ENCODE results near the gene SPINK1. TPM values are rescaled to one million over a fixed set of nuclear protein-coding genes. Genes with fewer than 3 reads are reported as not detected.

Gene SPINK1
- total and polyA plus RNA-seq, 2 of the 13 experiments (the other 11 are each of a cell fraction or from before 2014, with no cell fraction given) = 14.7 to 17.1 TPM

DNA sequence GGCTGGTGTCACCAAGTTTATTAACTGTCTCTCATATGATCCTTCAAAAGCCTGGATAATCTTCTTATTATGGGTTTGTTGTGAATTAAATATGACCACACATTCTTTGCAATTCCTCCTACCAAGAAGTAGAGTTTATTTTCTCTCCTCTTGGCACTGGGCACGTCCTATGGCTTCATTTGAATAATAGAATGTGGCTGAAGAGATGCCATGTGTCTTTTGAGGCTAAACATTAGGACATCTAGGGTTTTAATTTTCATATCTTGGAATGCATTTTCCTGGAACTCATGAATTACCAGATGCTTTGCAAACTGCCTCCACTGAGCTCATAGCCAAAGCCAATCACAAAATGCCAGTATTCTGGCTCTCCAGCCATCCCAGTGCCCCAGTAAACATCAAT lies 27.1 kb upstream of the SPINK1 start:
- FAIRE-seq = no peak
- BruUV-seq (replicated peaks) = no TSS peak
- no peaks in the 10 kb centered on the region for H3K27me3 ChIP-seq (ENCODE audit: control insufficient read depth in 1 of 2, insufficient read depth in 2 of 2, low read length in 2 of 2)

DNA sequence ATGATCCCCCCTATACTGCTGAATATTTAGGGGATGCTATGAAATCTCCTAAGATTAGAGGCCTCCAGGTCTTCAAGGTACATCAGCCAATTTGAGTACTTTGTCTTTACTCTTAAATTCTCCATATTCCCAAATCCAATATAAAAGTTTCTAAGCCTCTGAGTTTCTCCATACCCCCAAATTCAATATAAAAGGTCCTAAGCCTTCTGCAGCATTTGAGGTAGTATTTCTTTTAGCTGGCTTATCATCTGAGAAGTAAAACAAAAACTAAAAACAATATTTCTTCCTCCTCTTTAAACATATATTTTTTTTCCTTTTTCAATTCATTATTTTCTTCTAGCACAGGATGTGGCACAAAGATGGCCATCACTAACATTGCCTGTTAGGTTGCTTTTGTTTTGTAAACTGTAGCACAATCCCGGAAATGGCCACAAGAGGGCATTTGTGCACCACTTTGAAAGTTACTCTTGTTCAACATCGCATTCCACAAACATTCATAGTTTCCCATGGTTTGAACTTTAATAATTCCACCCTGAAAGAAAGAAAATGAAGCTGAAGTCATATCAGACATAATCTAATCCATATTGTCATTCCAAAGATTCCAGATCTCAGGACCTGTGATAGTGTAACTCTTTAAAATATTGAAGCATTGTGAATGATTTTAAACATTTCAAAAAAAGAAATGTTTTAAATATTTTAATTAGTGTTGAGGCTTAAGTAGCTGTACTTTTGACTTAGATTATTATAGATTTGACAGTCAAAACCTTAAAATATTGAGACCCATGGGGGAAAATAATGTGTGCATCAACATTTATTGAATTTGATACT lies 26.0 kb upstream of the SPINK1 start:
- Histone ChIP-seq H3K9ac (ENCODE audit: insufficient read depth, low read depth, low read length) (no peak overlapping the region), H4K20me1 (ENCODE audit: insufficient read depth, low read length) (no peaks in the 10 kb centered on the region), H3K4me1 (ENCODE audit: insufficient read depth, low read length) (no peaks in the 10 kb centered on the region), H3K79me2 (ENCODE audit: insufficient read depth, low read length) (no peaks in the 10 kb centered on the region), H3K27me3 (ENCODE audit: control insufficient read depth in 1 of 2, insufficient read depth in 2 of 2, low read length in 2 of 2) (no peaks in the 10 kb centered on the region), H3K4me3 (replicated peaks in 1 of 3; ENCODE audit: insufficient read depth in 1 of 3, low read depth in 2 of 3, low read length in 3 of 3) (no peak overlapping the region), H3K36me3 (replicated peaks in 1 of 2; ENCODE audit: control insufficient read depth in 1 of 2, insufficient read depth in 2 of 2, low read length in 2 of 2) (no peaks in the 10 kb centered on the region), H2AFZ (ENCODE audit: low read length) (no peak overlapping the region), H3K27ac (ENCODE audit: extremely low read length, insufficient read depth, low read length) (no peak overlapping the region), H3K4me2 (ENCODE audit: low read depth, low read length) (no peak overlapping the region), H3K9me3 (ENCODE audit: low read length) (no peaks in the 10 kb centered on the region)
- peak; percentile 44 for DNase-seq (ENCODE audit: low spot score)
- ATAC-seq = peak; percentile 60; the same call in 2 of the 3 replicates
- BruUV-seq (replicated peaks) = no TSS peak
- intact Hi-C loops (cut with micrococcal nuclease; ENCODE audit: unreplicated experiment) (loop anchor here (1.0 to 10.0 kb wide), 5 partner anchors 19 to 267 kb away; no protein-coding TSS in a partner anchor), in situ Hi-C loops (cut with HindIII; ENCODE audit: extremely low pct_ligation_motif_present, low pct_unique_long_range_greater_than_20kb) (loop anchor here (5.0 kb wide), 1 partner anchor 80 kb away; no protein-coding TSS in a partner anchor)
- WGBS (ENCODE audit: low lambda C conversion rate) = 3% methylated on average over 2 of the region's 2 CpGs
- POLR2A ChIA-PET = no interaction called here
- FAIRE-seq = peak; percentile 77
- CTCF ChIA-PET (ENCODE audit: low intra/inter-chr PET ratio, low total read pairs) = interaction anchor here (0.8 to 1.2 kb wide), 3 partner anchors 34 to 873 kb away, joined by 3 to 7 read pairs (median 5); no protein-coding TSS in a partner anchor
- TF ChIP-seq, protein P1, sequence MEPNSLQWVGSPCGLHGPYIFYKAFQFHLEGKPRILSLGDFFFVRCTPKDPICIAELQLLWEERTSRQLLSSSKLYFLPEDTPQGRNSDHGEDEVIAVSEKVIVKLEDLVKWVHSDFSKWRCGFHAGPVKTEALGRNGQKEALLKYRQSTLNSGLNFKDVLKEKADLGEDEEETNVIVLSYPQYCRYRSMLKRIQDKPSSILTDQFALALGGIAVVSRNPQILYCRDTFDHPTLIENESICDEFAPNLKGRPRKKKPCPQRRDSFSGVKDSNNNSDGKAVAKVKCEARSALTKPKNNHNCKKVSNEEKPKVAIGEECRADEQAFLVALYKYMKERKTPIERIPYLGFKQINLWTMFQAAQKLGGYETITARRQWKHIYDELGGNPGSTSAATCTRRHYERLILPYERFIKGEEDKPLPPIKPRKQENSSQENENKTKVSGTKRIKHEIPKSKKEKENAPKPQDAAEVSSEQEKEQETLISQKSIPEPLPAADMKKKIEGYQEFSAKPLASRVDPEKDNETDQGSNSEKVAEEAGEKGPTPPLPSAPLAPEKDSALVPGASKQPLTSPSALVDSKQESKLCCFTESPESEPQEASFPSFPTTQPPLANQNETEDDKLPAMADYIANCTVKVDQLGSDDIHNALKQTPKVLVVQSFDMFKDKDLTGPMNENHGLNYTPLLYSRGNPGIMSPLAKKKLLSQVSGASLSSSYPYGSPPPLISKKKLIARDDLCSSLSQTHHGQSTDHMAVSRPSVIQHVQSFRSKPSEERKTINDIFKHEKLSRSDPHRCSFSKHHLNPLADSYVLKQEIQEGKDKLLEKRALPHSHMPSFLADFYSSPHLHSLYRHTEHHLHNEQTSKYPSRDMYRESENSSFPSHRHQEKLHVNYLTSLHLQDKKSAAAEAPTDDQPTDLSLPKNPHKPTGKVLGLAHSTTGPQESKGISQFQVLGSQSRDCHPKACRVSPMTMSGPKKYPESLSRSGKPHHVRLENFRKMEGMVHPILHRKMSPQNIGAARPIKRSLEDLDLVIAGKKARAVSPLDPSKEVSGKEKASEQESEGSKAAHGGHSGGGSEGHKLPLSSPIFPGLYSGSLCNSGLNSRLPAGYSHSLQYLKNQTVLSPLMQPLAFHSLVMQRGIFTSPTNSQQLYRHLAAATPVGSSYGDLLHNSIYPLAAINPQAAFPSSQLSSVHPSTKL (CRISPR knock-in tag; IDR thresholded peaks at IDR 0.05) = 0 out of 2 replicates have a peak, but pooled peaks have one; percentile 6
- no peak for TF ChIP-seq PITX1 (CRISPR knock-in tag; IDR thresholded peaks at IDR 0.05)
- no peak for TF ChIP-seq THYN1 (CRISPR knock-in tag; IDR thresholded peaks at IDR 0.05; ENCODE audit: borderline replicate concordance, low read depth)
- TF ChIP-seq, protein P2, sequence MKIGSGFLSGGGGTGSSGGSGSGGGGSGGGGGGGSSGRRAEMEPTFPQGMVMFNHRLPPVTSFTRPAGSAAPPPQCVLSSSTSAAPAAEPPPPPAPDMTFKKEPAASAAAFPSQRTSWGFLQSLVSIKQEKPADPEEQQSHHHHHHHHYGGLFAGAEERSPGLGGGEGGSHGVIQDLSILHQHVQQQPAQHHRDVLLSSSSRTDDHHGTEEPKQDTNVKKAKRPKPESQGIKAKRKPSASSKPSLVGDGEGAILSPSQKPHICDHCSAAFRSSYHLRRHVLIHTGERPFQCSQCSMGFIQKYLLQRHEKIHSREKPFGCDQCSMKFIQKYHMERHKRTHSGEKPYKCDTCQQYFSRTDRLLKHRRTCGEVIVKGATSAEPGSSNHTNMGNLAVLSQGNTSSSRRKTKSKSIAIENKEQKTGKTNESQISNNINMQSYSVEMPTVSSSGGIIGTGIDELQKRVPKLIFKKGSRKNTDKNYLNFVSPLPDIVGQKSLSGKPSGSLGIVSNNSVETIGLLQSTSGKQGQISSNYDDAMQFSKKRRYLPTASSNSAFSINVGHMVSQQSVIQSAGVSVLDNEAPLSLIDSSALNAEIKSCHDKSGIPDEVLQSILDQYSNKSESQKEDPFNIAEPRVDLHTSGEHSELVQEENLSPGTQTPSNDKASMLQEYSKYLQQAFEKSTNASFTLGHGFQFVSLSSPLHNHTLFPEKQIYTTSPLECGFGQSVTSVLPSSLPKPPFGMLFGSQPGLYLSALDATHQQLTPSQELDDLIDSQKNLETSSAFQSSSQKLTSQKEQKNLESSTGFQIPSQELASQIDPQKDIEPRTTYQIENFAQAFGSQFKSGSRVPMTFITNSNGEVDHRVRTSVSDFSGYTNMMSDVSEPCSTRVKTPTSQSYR (CRISPR knock-in tag; IDR thresholded peaks at IDR 0.05; ENCODE audit: borderline replicate concordance) = no peak
- peak; percentile 51 for TF ChIP-seq ELF1 (CRISPR knock-in tag; IDR thresholded peaks at IDR 0.05)

More for the DNA sequence above, 27.1 kb upstream of the SPINK1 start:
- in situ Hi-C loops (cut with HindIII; ENCODE audit: extremely low pct_ligation_motif_present, low pct_unique_long_range_greater_than_20kb) = loop anchor here (5.0 kb wide), 1 partner anchor 79 kb away; no protein-coding TSS in a partner anchor
- ATAC-seq (no peak), DNase-seq (ENCODE audit: low spot score) (no peak)
- intact Hi-C loops (cut with micrococcal nuclease; ENCODE audit: unreplicated experiment) = loop anchor here (5.0 to 10.0 kb wide), 3 partner anchors 36 to 266 kb away; no protein-coding TSS in a partner anchor
- no peak for TF ChIP-seq MED1 (CRISPR knock-in tag; IDR thresholded peaks at IDR 0.05)
- no peak for TF ChIP-seq POLR2A (IDR thresholded peaks at IDR 0.05; ENCODE audit: insufficient read depth in 1 of 2, low read depth in 2 of 2, low read length in 2 of 2)
- no peak for TF ChIP-seq TARDBP (CRISPR knock-in tag; IDR thresholded peaks at IDR 0.05)
- TF ChIP-seq, protein P3, sequence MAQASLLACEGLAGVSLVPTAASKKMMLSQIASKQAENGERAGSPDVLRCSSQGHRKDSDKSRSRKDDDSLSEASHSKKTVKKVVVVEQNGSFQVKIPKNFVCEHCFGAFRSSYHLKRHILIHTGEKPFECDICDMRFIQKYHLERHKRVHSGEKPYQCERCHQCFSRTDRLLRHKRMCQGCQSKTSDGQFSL (CRISPR knock-in tag; IDR thresholded peaks at IDR 0.05) = no peak
- TF ChIP-seq ZNF296 (CRISPR knock-in tag; conservative IDR thresholded peaks at IDR 0.05) = no peak
- TF ChIP-seq PHF21A (CRISPR knock-in tag; IDR thresholded peaks at IDR 0.05) = no peak
- no peak for TF ChIP-seq ZBTB38 (CRISPR knock-in tag; IDR thresholded peaks at IDR 0.05)
- TF ChIP-seq SOX13 (IDR thresholded peaks at IDR 0.05) = no peak
- TF ChIP-seq SOX13 (CRISPR knock-in tag; conservative IDR thresholded peaks at IDR 0.05 in 1 of 2, IDR thresholded peaks at IDR 0.05 in 1 of 2) = no peak
- no peak for TF ChIP-seq CCAR2 (optimal IDR thresholded peaks at IDR 0.05; ENCODE audit: low read depth, low read length)
- Histone ChIP-seq H3K27ac (ENCODE audit: extremely low read length, insufficient read depth, low read length) (no peak overlapping the region), H3K79me2 (ENCODE audit: insufficient read depth, low read length) (no peaks in the 10 kb centered on the region), H3K9ac (ENCODE audit: insufficient read depth, low read depth, low read length) (no peak overlapping the region), H3K4me1 (ENCODE audit: insufficient read depth, low read length) (no peaks in the 10 kb centered on the region), H3K4me2 (ENCODE audit: low read depth, low read length) (no peak overlapping the region), H3K36me3 (replicated peaks in 1 of 2; ENCODE audit: control insufficient read depth in 1 of 2, insufficient read depth in 2 of 2, low read length in 2 of 2) (no peaks in the 10 kb centered on the region), H3K9me3 (ENCODE audit: low read length) (no peaks in the 10 kb centered on the region), H2AFZ (ENCODE audit: low read length) (no peak overlapping the region), H4K20me1 (ENCODE audit: insufficient read depth, low read length) (no peaks in the 10 kb centered on the region), H3K4me3 (replicated peaks in 1 of 3; ENCODE audit: insufficient read depth in 1 of 3, low read depth in 2 of 3, low read length in 3 of 3) (no peak overlapping the region)
- POLR2A ChIA-PET = no interaction called here
- 4% methylated on average over 1 of the region's 1 CpG for WGBS (ENCODE audit: low lambda C conversion rate)
- CTCF ChIA-PET (ENCODE audit: low intra/inter-chr PET ratio, low total read pairs) = no interaction called here

All from HepG2 (cell line).